Uterus (tissue), 2 donors: ENCODE measurements around the gene LMAN2.

Source experiments
- POLR2A ChIP-seq, 2 donors: fragments of 450-650 bp; IDR thresholded peaks; one replicate each; pipeline ENCODE4 v1.6.1; 2016; ENCODE audit warnings: antibody characterized with exemption in 2 of 2, mild to moderate bottlenecking in 1 of 2, moderate library complexity in 1 of 2
- TF ChIP-seq, protein P1 (sequence below), 4 experiments: fragments of 200-600 bp in 2 of 4; fragments of 450-650 bp in 2 of 4; sonication (generic) in 2 of 4; IDR thresholded peaks; one replicate each; pipeline ENCODE4 v1.5.1; 2016 to 2019; ENCODE audit warnings: antibody characterized with exemption in 4 of 4, mild to moderate bottlenecking in 2 of 4, moderate library complexity in 1 of 4

GRCh38 chr5:177316005-177316404 lies 35.5 kb downstream of the LMAN2 start:
- TF ChIP-seq, protein P1, sequence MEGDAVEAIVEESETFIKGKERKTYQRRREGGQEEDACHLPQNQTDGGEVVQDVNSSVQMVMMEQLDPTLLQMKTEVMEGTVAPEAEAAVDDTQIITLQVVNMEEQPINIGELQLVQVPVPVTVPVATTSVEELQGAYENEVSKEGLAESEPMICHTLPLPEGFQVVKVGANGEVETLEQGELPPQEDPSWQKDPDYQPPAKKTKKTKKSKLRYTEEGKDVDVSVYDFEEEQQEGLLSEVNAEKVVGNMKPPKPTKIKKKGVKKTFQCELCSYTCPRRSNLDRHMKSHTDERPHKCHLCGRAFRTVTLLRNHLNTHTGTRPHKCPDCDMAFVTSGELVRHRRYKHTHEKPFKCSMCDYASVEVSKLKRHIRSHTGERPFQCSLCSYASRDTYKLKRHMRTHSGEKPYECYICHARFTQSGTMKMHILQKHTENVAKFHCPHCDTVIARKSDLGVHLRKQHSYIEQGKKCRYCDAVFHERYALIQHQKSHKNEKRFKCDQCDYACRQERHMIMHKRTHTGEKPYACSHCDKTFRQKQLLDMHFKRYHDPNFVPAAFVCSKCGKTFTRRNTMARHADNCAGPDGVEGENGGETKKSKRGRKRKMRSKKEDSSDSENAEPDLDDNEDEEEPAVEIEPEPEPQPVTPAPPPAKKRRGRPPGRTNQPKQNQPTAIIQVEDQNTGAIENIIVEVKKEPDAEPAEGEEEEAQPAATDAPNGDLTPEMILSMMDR (IDR thresholded peaks at IDR 0.05), result no peak
- no peak for TF ChIP-seq POLR2A (IDR thresholded peaks at IDR 0.05)
